SU-DHL-6 (cell line): ENCODE data around the gene GIMAP4.

Experiments used
- CTCF ChIP-seq: fragments of 200-600 bp; sonication (generic); IDR thresholded peaks from one replicate; pipeline ENCODE4 v1.5.1; 2017; ENCODE audit warnings: antibody characterized with exemption, mild to moderate bottlenecking, low read length, moderate library complexity; ENCODE audit not compliant: insufficient read depth, poor library complexity, severe bottlenecking
- EZH2phosphoT487 ChIP-seq: fragments of 200-600 bp; sonication (generic), shearing (Covaris generic); conservative IDR thresholded peaks from 2 replicates; pipeline ENCODE4 v1.6.1; 2018; ENCODE audit warnings: mild to moderate bottlenecking, antibody characterized with exemption, low read length, moderate library complexity, mixed read lengths

GRCh38 chr7:150531704-150532103 is 35.5 kb upstream of the GIMAP4 start:
- TF ChIP-seq CTCF (no peak), EZH2phosphoT487 (no peak)
